Mesangial cell (primary cell): ENCODE results near the gene THUMPD1. TPM values are rescaled to one million over a fixed set of nuclear protein-coding genes. Genes with fewer than 3 reads are reported as not detected.

Experiments used
- total RNA-seq: library from RNA; depleted of rRNA; stranded (reverse); fragments of >200 nt; gene quantifications from 2 replicates; pipeline ENCODE4 v1.2.3, GENCODE V29; 2015

Gene THUMPD1
- total RNA-seq = 57.7 and 90.6 TPM in 2 replicates

GRCh38 chr16:20741554-20742285, at the start of gene THUMPD1:
Gene THUMPD1, minus strand, starts transcription at chr16:20741818. Its CDS starts 79 bp downstream, at chr16:20741739.

GRCh38 chr16:20763461-20764232, 22.0 kb upstream of the THUMPD1 start, which contains the start of gene ACSM3:
Gene ACSM3, plus strand, starts transcription at chr16:20764014. Its CDS starts 6,021 bp downstream, at chr16:20770035.

Other genes with a start within 250 kb of the THUMPD1 start
- gene ACSM2B, start 165.5 kb downstream of the THUMPD1 start, total RNA-seq = under 0.01 TPM in 1 of 2 replicates, not detected in the other
- under 0.01 and 1.0 TPM in 2 replicates for gene ACSM1, start 44.1 kb downstream of the THUMPD1 start, total RNA-seq
- 2.9 and 13.4 TPM in 2 replicates for gene ACSM3, start 22.2 kb upstream of the THUMPD1 start, total RNA-seq
- 8.5 and 9.4 TPM in 2 replicates for gene ERI2, start 64.7 kb upstream of the THUMPD1 start, total RNA-seq
- gene REXO5, start 64.7 kb upstream of the THUMPD1 start, total RNA-seq = 0.89 and 4.9 TPM in 2 replicates
- 5.2 and 10.3 TPM in 2 replicates for gene DCUN1D3, start 158.5 kb upstream of the THUMPD1 start, total RNA-seq
- gene LYRM1, start 159.0 kb upstream of the THUMPD1 start, total RNA-seq = 24.3 and 27.0 TPM in 2 replicates